Left ventricle myocardium inferior (tissue), 1 donor: Measurements from ENCODE around the gene STEEP1. TPM values are rescaled to one million over a fixed set of nuclear protein-coding genes. Genes with fewer than 3 reads are reported as not detected.
A peak's percentile ranks its signal among the peaks of the same experiment; 100 is the strongest.

Experiments used
- DNase-seq: peaks from one replicate; pipeline ENCODE4 v3.0.0-alpha.2; 2020
- H3K27ac ChIP-seq: fragments of 200-600 bp; replicated peaks from 2 replicates; pipeline ENCODE4 v1.8.0; 2021
- H3K27me3 ChIP-seq: fragments of 200-600 bp; 2 replicates; pipeline ENCODE4 v1.8.0; 2021; ENCODE audit warnings: low read depth
- H3K36me3 ChIP-seq: fragments of 200-600 bp; 2 replicates; pipeline ENCODE4 v1.8.0; 2021
- H3K4me1 ChIP-seq: fragments of 200-600 bp; 2 replicates; pipeline ENCODE4 v1.8.0; 2021
- H3K4me3 ChIP-seq: fragments of 200-600 bp; 2 replicates; pipeline ENCODE4 v1.8.0; 2021; ENCODE audit warnings: mild to moderate bottlenecking, moderate library complexity
- H3K9me3 ChIP-seq: fragments of 200-600 bp; replicated peaks from 2 replicates; pipeline ENCODE4 v1.8.0; 2021
- intact Hi-C: fragments of 100-400 bp; cut with micrococcal nuclease; formaldehyde crosslinking; loops from one replicate; pipeline ENCODE4 v1.11.0; 2022
- total RNA-seq: library from RNA; stranded (reverse); fragmentation: NEBNext Ultra II Directional; extraction: Animal tissue kit (Norgen Biotek cat#: 25700); gene quantifications from one replicate; pipeline ENCODE4 v1.2.1, GENCODE V29; 2021
- TF ChIP-seq, protein P1 (sequence below): fragments of 200-600 bp; IDR thresholded peaks from 2 replicates; pipeline ENCODE4 v1.8.0; 2021; ENCODE audit warnings: antibody characterized with exemption, mild to moderate bottlenecking, borderline replicate concordance
- donor health status: DM: no; HTN: yes; CAD: no; lungs with severe emphysema.

STEEP1 gene
- total RNA-seq, 1 donor from 2014 or later = 15.2 TPM

DNA sequence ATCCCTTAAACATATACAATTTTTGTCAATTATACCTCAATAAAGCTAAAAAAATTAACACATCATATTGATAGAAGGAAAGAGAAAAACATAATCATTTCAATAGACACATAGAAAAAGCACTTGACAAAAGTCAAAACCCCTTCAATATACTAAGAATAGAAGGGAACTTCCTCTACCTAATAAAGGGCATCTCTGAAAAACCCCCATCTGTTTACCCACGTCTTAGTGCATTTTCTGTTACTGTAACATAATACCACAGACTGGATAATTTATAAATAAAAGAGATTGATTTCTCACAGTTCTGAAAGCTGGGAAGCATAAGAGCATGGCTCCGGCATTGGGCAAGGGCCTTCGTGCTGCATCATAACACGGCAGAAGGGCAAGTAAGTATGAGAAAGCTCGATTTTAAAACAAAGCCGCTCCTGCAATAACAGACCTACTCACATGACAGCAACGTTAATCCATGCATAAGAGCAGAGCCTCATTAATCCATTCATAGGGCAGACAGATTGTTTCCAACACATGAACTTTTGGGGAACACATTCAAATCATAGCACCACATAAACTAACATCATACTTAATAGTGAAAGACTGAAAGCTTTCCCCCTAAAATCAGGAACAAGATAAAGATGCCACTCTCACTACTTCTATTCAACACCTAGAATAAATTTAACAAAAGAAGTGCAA lies 15.7 kb downstream of the STEEP1 start:
- Histone ChIP-seq H3K4me3 (no peak overlapping the region), H3K9me3 (no peaks in the 10 kb centered on the region), H3K27me3 (no peaks in the 10 kb centered on the region), H3K4me1 (no peaks in the 10 kb centered on the region), H3K36me3 (no peaks in the 10 kb centered on the region), H3K27ac (no peak overlapping the region)
- no peak for DNase-seq
- intact Hi-C loops = no loop called here
- TF ChIP-seq, protein P1, sequence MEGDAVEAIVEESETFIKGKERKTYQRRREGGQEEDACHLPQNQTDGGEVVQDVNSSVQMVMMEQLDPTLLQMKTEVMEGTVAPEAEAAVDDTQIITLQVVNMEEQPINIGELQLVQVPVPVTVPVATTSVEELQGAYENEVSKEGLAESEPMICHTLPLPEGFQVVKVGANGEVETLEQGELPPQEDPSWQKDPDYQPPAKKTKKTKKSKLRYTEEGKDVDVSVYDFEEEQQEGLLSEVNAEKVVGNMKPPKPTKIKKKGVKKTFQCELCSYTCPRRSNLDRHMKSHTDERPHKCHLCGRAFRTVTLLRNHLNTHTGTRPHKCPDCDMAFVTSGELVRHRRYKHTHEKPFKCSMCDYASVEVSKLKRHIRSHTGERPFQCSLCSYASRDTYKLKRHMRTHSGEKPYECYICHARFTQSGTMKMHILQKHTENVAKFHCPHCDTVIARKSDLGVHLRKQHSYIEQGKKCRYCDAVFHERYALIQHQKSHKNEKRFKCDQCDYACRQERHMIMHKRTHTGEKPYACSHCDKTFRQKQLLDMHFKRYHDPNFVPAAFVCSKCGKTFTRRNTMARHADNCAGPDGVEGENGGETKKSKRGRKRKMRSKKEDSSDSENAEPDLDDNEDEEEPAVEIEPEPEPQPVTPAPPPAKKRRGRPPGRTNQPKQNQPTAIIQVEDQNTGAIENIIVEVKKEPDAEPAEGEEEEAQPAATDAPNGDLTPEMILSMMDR = no peak

DNA sequence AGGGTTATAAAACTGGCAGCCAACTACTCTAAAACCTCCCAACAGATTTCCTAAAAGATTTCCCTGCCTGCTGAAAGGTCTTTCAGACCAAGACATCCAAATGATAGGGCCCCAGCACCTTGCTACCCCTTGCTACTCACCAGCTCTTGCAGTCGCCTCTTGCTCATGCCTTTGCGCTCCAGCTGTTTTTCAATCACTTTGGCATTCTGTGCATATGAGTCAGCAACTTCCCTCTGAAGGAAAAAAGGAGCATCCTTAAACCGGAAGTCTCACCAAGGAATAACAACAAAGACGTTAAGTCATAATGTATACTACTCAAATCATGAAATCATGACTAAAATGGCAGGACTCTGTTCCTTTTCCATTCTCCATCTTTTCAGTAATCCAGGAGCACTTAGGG lies 24.0 kb downstream of the STEEP1 start:
- intact Hi-C loops = no loop called here
- Histone ChIP-seq H3K27me3 (no peaks in the 10 kb centered on the region), H3K4me1 (no peaks in the 10 kb centered on the region), H3K4me3 (no peak overlapping the region), H3K9me3 (no peaks in the 10 kb centered on the region), H3K27ac (peak overlapping the region; percentile 52), H3K36me3 (peaks cover 13% of the 10 kb centered on the region)
- TF ChIP-seq, protein P1 = no peak
- DNase-seq = no peak

DNA sequence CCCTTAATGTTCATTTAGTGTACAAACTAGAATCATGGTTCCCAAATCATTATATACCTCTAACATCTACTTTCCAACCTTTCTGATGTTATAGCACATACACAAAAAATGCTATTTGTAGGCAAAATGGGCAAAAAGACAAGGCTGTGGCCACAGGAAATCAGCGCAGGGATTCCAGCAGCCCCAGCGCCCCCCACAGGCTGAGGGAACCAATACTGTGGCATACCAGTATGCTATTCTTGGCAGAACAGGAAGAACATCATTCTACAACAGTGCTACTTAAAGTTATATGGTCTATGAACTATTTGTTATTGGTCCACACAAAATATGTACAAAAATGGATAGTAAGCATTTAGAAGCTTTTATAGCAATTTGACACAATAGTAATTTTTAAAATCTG lies 25.3 kb downstream of the STEEP1 start:
- no peak overlapping the region for H3K27ac ChIP-seq
- no peaks in the 10 kb centered on the region for H3K9me3 ChIP-seq
- H3K27me3 ChIP-seq = no peaks in the 10 kb centered on the region
- no peak for DNase-seq
- no peak overlapping the region for H3K4me3 ChIP-seq
- TF ChIP-seq, protein P1 = no peak
- H3K36me3 ChIP-seq = peaks cover 13% of the 10 kb centered on the region
- intact Hi-C loops = no loop called here
- H3K4me1 ChIP-seq = no peaks in the 10 kb centered on the region

DNA sequence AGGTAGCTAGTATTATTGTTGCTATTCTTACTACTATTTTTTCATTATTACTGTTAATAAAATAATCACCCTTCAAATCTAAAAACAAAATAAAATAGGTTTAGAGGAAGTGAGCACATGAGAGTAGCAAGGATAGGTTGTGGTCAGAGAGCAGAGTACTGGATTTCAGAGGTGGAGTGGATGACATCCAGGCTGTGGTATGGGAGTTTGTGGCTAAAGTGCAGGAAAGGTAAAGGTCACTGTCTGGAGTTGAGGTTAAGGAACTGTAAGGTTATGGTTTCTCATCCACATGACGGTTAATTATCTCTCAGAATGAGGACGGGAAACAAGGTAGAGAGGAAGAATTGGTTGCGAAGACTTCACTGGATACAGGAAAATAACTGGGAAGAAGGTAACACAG lies 27.7 kb downstream of the STEEP1 start:
- no peaks in the 10 kb centered on the region for H3K4me1 ChIP-seq
- peaks cover 13% of the 10 kb centered on the region for H3K36me3 ChIP-seq
- H3K27ac ChIP-seq = no peak overlapping the region
- H3K9me3 ChIP-seq = no peaks in the 10 kb centered on the region
- H3K4me3 ChIP-seq = no peak overlapping the region
- H3K27me3 ChIP-seq = no peaks in the 10 kb centered on the region
- intact Hi-C loops = no loop called here
- TF ChIP-seq, protein P1 = no peak
- no peak for DNase-seq

DNA sequence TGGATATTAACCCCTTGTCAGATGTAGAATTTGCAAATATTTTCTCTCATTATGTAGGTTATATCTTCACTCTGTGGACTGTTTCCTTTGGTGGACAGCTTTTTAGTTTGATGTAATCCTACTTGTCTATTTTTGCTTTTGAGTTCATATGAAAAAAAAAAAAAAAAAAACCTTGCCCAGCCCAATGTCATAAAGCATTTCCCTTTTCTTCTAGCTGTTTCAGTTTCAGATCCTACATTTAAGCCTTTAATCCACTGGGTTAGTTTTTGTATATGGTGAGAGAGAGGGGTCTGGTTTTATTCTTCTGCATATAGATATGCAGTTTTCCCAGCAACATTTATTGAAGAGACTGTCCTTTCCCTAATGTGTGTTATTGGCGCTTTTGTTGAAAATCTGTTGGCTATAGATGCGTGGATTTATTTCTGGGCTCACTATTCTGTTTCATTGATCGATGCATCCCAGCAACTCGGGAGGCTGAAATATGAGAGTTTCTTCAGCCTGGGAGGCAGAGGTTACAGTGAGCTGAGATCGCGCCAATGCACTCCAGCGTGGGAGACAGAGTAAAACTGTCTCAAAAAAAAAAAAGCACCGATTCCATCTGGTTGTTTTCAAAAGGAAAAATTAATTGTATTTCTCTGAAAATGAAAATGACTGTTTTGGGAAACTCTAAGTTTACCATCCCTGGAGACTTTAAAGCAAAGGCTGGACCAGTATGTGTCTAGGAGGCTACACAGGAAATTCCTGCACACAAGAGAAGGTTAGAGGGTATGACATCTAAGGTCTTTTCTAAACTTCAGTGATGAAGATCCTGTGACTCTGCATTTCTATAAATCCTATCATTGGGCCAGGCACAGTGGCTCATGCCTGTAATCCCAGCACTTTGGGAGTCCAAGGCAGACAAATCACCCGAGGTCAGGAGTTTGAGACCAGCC lies 35.6 kb downstream of the STEEP1 start:
- no peak for DNase-seq
- intact Hi-C loops = no loop called here
- Histone ChIP-seq H3K9me3 (no peaks in the 10 kb centered on the region), H3K4me3 (no peak overlapping the region), H3K27me3 (no peaks in the 10 kb centered on the region), H3K36me3 (no peaks in the 10 kb centered on the region), H3K27ac (peak overlapping the region; percentile 23), H3K4me1 (no peaks in the 10 kb centered on the region)
- TF ChIP-seq, protein P1 = no peak
